ENCODE results near the gene TRABD2A.

DNA sequence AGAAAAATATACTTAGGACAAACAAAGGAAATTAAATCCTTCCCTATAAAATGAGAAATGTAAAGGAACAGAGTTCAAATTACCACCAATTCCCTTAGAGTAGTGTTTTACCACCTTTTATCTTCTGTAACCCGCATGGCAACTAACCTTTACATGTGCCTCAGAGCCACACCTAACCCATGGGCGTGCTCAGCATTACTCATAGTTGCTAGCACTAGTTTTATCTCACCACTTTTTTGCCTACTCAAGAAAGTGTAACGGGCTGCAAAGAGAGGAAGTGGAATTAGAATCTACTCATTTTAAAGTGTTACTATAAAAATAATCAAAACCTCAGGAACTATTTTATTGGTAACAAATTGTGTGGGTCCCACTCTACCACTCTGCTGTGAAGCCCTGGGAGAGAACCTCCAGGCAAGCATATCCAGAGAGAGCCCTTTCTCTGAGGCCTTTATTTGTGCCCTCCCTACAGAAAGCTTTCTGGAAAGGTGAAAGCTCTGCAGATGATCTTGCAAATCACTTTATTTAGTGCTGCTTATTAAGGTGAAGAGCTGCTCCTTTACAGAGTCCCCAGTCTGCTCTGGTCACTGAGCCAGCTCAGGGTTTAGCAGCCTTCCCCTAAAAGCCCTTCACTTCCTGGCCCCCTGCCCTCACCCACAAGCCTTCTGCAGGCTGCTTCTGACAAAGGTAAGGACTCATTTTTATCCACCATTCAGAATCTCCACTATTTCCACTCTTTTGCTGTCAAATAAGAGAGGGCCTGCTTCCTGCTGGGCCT lies 98.8 kb downstream of the TRABD2A start:
- TF ChIP-seq CTCF (IDR thresholded peaks at IDR 0.05; ENCODE audit: low read depth, low read length, missing input control) (no peak), TAF1 (conservative IDR thresholded peaks at IDR 0.05) (no peak), JUND (IDR thresholded peaks at IDR 0.05) (no peak), RXRA (IDR thresholded peaks at IDR 0.05) (no peak), GABPA (IDR thresholded peaks at IDR 0.05 in 1 of 2, conservative IDR thresholded peaks at IDR 0.05 in 1 of 2) (no peak), YY1 (IDR thresholded peaks at IDR 0.05) (no peak), MAX (IDR thresholded peaks at IDR 0.05) (no peak), SP1 (IDR thresholded peaks at IDR 0.05) (no peak), RAD21 (IDR thresholded peaks at IDR 0.05) (no peak)
- TF ChIP-seq, protein P1, sequence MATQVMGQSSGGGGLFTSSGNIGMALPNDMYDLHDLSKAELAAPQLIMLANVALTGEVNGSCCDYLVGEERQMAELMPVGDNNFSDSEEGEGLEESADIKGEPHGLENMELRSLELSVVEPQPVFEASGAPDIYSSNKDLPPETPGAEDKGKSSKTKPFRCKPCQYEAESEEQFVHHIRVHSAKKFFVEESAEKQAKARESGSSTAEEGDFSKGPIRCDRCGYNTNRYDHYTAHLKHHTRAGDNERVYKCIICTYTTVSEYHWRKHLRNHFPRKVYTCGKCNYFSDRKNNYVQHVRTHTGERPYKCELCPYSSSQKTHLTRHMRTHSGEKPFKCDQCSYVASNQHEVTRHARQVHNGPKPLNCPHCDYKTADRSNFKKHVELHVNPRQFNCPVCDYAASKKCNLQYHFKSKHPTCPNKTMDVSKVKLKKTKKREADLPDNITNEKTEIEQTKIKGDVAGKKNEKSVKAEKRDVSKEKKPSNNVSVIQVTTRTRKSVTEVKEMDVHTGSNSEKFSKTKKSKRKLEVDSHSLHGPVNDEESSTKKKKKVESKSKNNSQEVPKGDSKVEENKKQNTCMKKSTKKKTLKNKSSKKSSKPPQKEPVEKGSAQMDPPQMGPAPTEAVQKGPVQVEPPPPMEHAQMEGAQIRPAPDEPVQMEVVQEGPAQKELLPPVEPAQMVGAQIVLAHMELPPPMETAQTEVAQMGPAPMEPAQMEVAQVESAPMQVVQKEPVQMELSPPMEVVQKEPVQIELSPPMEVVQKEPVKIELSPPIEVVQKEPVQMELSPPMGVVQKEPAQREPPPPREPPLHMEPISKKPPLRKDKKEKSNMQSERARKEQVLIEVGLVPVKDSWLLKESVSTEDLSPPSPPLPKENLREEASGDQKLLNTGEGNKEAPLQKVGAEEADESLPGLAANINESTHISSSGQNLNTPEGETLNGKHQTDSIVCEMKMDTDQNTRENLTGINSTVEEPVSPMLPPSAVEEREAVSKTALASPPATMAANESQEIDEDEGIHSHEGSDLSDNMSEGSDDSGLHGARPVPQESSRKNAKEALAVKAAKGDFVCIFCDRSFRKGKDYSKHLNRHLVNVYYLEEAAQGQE (IDR thresholded peaks at IDR 0.05), result no peak
- TF ChIP-seq, protein P2, sequence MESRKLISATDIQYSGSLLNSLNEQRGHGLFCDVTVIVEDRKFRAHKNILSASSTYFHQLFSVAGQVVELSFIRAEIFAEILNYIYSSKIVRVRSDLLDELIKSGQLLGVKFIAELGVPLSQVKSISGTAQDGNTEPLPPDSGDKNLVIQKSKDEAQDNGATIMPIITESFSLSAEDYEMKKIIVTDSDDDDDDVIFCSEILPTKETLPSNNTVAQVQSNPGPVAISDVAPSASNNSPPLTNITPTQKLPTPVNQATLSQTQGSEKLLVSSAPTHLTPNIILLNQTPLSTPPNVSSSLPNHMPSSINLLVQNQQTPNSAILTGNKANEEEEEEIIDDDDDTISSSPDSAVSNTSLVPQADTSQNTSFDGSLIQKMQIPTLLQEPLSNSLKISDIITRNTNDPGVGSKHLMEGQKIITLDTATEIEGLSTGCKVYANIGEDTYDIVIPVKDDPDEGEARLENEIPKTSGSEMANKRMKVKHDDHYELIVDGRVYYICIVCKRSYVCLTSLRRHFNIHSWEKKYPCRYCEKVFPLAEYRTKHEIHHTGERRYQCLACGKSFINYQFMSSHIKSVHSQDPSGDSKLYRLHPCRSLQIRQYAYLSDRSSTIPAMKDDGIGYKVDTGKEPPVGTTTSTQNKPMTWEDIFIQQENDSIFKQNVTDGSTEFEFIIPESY (IDR thresholded peaks at IDR 0.05), result no peak
- TF ChIP-seq, protein P3, sequence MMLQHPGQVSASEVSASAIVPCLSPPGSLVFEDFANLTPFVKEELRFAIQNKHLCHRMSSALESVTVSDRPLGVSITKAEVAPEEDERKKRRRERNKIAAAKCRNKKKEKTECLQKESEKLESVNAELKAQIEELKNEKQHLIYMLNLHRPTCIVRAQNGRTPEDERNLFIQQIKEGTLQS (IDR thresholded peaks at IDR 0.05), result no peak

Data from liver (tissue), 3 donors.